SW 1271 (cell line): ENCODE measurements around the gene NUTM2F.
"Not testable (repeated sequence)": the region's sequence is repeated elsewhere in the genome, so short reads cannot be mapped to it uniquely, and the experiment has no call there.

Experiments used
- DNase-seq, 2 experiments: peaks; one replicate each; lab custom pipeline; 2025; lab: John Stamatoyannopoulos, UW

NUTM2F gene

DNA sequence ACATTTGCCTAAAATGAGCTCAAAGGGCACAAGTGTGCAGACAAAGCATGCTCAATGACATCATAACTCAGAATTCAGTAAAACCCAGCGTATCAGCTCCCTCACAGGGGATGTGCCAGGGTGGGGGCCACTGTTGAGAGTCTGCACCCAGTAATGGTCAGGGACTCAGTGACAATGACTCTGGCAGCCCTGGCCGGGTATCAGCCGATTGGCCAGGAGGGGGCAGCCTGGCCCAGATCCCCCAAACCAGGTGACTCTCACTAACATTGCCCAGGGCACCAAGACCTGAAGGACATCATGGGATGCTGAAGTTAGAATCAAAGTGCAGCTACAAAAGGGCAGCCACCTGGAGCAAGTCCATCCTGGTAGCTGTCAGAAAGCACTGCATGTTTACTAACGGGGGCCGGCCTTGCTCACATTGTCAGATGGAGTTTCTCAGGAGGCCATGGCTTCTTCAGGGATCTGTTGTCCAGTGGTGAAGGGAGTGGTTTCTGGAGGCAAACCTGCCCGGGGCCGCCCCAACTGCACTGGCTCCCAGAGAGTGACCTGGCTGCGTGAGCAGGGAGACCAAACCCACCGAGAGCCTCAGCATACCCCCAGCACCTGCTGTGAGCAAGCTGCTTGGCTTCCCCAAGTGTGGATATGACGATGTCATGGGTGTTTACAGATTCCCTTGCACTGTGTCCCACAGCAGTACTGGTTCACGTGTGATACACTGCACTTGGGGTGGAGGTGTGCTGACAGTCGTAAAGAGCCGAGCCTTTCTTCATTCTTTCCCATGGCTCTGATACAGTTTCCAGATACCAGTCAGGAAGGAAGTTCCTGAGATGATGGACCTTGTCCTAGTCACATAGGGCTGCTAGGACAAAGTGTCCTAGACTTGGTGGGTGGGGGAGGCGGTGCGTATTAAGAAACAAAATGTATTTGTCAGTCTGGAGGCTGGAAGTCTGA lies 13.1 kb downstream of the NUTM2F start:
- not testable (repeated sequence) for DNase-seq

DNA sequence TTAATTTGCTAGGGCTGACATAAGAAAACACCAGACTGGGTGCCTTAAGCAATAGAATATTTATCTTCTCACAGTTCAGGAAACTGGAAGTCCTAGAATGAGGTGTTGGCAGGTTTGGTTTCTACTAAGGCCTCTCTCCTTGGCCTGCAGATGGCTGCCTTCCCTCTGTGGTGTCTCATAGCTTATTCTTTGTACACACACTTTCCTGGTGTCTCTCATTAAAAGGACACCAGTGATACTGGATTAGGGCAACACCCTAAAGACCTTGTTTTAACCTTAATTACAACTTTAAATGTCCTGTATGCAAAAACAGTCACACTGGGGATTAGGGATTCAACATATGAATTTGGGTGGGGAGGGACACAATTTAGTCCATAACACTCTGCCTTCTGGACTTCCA lies 25.1 kb downstream of the NUTM2F start:
- DNase-seq = no peak

DNA sequence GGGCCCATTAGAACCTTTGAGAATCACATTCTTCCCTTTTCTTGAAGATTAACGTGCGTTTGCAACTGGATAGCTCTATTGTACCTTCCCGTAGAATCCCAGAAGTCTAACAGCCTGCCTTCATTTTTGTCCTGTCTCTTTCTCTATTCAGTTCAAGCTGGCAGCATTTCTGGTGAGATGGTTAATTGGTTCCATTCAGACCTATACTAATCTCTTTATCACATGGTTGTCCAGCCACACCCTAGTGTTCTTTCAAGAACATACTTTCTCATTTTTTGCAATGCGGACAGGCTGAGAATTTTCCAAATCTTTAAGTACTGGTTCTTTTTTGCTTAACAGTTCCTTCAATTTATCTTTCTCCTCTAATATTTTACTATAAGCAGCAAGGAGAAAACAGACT lies 26.0 kb downstream of the NUTM2F start:
- no peak for DNase-seq

DNA sequence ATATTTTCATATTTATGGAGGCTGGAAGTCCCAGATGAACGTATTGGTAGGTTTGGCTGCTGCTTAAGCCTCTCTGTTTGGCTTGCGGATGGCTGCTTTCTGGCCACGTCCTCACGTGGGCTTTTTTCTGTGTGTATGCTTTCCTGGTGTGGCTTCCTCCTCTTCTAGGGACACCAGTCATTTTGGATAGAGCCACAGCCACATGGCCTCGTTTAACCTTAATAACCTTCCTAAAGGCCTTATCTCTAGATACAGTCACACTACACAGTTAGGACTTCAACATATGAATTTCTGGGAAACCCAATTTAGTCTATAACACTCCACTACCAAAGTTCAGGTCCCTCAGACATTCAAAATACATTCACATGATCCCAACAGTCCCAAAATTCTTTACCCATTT lies 26.9 kb downstream of the NUTM2F start:
- DNase-seq = no peak

- no peak for DNase-seq
Measured at GRCh38 chr9:94300470-94301301, 27.8 kb downstream of the NUTM2F start.

DNA sequence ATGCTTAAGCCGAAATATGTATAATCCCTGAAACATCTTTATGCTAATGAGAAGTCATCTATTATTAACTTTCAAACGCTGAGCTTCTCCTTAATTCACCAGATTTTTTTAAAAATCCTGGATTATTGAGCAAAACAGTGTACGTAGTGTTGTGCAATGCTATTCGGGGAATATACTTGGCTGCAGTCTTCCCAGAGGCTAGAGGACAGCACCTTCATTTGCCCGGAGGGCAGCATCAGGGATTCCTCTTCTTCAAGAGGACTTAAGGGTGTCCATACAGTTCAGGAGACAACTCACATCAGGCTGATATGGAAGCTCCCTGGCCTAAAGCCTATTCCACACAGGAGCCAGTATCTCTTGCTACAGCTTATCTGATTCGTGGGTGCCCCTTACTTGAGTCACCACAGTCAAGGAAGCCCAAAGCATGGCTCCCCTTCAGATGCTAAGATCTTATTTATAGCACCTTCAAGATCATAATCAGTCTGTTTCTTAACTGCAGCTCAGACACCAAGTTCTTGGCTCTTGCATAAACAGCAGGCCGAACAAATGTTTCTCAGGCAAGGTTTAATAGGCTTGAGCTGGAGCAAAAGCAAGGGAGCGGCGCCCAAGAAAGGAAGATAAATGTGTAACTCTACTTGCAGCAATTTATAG lies 29.4 kb downstream of the NUTM2F start:
- no peak for DNase-seq

DNA sequence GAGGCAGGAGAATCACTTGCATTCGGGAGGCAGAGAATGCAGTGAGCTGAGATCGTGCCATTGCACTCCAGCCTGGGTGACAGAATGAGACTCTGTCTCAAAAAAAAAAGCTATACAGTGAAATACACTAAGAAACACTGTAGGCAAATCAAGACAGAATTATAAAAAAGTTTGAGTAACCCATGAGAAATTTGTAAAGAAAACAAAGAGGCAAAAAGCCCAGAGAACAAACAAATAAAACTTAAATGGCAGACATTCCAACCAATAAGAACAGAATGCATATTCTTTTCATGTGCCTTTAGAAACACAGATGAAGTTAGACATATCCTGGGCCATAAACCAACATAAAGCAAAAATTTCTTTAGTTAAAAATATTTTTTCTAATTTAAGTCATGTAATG lies 38.8 kb downstream of the NUTM2F start:
- DNase-seq = no peak

DNA sequence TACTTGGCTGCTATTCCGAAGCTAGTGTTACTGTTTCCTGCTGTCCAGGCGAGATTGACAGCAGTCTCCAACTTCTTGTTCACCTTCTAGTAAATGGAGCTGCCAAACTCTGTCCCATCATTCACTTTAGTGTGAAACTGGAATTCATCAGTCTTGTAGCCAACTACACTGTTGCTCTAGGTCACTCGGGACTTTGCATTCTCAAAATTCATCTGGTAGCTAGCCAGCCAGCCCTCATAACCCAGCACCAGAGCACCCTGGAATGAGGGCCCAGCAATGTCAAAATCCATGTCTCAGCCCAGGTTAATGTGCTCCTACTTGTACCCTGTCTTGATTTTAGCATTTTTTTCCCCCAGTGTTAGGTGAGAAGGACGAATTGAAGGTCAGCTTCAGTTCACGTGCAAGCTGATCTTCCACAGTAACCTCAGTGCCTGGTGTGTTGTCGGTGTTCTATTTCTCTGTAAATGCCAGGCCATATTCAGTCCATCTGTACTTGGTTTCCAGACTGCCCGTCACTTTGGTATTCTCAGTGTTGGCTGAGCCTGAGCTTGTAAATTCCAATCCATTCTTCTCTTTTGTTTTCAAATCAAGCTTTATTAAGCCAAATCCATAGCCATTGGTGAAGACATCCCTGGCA lies 40.4 kb downstream of the NUTM2F start:
- no peak for DNase-seq

DNA sequence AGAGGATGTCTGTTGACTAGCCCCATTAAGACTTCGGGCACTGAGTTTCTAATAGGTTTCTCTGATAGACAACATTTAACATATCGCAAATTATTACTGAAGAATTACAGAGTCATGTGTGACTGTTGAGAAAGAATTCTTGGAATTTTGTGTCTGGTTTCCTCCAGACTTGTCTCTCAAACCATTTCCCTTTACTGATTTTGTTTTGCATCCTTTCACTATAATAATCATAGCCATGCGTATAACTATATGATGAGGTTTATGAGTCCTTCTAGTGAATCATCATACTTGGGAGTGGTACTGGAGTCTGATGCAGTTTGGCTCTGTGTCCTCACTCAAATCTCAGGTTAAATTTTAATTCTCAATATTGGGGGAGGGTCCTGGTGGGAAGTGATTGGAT lies 42.3 kb downstream of the NUTM2F start:
- no peak for DNase-seq

DNA sequence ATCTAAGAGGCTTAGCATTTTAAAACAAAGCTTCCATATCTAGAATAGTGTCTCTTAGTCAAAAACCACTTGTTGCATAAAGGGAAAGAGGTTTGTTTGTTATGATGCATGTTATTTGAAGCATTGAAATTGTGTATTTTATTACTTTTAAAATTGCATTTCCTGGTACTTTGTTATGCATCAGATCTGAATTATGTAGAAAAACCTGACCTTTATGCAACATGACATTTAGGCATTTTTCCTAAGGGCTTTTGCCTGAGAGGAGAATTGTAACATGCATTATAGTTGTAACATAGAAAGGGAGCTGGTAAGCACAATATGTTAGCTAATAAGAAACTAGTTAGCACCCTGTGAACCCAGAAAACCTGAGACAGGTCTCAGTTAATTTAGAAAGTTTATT lies 47.3 kb downstream of the NUTM2F start:
- no peak for DNase-seq

GRCh38 chr9:94280409-94280989 lies 47.9 kb downstream of the NUTM2F start:
- DNase-seq = no peak

DNA sequence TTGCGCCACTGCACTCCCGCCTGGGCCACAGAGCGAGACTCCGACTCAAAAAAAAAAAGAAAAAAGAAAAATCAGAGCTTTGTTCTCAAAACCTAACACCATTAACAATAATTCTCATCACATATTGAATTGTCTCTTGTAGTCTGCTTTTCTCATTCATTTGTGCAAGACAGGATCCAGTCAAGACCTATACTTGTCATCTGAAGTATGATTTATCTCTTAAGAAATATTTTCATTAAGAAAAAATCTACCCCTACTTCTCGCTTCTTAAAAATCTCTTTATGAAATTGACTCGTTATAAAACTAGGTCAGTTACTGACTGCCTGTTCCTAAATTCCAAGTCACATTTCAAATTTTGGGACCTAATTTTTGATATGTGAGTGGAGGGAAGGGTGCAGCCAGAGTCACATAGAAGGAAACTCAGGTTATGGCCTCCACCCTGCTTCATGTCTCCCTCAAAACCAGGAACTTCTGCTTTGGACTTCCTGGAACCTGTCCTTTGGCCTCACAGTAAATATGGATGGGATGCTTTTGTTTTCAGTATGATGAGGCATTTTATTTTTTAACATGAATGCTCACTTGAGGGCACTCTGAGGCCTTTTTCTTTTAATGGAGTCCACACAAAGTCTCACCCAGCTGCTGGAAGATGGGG lies 50.4 kb downstream of the NUTM2F start:
- DNase-seq = no peak

DNA sequence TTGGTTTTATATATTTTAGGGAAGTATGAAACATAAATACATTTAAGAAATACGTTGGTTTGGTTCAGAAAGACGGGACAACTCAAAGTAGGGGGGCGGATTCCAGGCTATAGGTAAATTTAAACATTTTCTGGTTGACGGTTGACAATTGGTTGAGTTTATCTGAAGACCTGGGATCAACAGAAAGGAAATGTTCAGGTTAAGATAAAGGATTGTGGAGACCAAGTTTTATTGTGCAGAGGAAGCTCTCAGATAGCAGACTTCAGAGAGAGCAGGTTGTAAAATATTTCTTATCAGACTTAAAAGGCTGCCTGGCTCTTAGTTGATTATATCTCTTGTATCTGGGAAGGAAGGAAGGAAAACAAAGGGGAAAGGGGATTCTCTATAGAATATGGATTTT lies 51.4 kb downstream of the NUTM2F start:
- not testable (repeated sequence) for DNase-seq

GRCh38 chr9:94270009-94270408 lies 58.4 kb downstream of the NUTM2F start:
- no peak for DNase-seq

DNA sequence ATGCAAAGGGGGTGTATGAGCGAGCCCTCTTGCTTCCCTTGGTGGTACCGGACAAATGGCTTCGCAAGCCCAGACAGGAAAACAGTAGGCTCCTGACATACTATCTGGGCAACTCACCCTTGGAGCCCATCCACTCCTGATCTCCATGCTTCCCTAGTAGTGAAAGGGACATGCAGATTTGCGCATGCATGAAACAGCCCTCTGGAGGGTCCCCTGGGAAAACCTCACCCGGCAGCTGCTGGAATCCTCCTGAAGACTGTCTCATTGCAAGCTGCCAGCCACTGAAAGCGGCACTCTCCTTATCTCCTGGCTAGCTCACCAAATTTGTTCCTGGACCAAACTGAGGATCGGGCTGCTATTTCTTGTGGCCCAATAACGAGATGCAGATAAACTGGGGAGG lies 59.2 kb downstream of the NUTM2F start:
- DNase-seq = no peak
